ENCODE results near the gene WDR82. TPM values are rescaled to one million over a fixed set of nuclear protein-coding genes. Genes with fewer than 3 reads are reported as not detected.

WDR82 gene
- total RNA-seq, 4 donors from 2014 or later, result 24.6 to 128 (median 70.3) TPM

DNA sequence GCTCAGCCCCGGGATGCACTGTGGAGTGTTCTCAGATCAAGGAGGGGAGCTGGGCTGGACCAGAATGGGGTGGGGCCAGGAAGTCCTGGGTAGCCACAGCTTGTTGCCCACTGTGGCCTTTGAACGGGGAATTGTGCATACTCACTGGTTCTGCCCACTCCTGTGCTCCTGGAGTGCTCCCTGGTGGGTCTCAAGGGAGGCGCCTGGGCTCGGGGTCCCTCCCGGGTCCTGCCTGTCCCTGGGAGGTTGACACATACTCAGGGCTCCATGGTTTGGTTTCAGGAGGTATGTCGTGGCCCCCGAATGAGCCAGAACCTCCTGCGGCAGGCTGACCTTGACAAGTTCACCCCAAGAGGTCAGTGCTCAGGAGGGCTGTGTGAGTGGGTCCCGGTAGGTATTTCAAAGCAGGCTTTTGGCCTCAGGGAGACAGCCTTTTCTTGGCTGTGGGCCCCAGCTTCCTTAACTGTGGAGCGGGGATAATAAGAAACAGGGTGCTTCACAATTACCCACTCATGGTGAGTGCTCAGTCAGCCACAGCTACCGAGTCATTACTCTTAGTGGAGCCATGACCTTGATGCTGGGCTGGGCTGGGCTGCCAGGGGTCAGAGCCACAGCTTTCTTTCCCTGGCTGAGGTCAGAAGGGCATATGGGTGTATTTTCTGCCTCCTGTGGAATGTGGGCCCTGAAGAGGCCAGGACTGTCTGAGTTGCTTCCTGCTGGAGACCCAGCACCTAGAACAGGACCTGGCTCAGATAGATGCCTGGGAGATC lies 45.3 kb upstream of the WDR82 start:
- intact Hi-C loops (cut with DNase I; ENCODE audit: low total_unique reads), result no loop called here

DNA sequence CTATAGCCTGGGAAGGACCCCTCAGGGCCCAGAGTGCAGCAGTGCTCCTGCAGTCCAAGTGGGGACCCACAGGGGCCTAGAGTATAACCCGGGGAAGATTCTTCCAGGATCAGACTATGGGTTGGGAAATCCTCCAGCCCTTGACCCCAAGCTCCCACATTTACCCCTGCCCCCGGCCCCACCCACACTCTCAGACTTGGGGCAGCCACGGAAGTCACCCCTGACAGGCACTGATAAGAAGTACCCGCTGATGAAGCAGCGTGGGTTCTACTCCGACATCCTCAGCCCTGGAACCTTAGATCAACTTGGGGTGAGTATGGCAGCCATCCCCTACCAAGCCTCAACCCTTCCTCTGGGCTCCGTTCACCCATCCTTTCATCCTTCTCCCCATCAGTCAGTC lies 44.0 kb upstream of the WDR82 start:
- DNase-seq, result no peak
- TF ChIP-seq POLR2A (IDR thresholded peaks at IDR 0.05), result no peak
- TF ChIP-seq, protein P1, sequence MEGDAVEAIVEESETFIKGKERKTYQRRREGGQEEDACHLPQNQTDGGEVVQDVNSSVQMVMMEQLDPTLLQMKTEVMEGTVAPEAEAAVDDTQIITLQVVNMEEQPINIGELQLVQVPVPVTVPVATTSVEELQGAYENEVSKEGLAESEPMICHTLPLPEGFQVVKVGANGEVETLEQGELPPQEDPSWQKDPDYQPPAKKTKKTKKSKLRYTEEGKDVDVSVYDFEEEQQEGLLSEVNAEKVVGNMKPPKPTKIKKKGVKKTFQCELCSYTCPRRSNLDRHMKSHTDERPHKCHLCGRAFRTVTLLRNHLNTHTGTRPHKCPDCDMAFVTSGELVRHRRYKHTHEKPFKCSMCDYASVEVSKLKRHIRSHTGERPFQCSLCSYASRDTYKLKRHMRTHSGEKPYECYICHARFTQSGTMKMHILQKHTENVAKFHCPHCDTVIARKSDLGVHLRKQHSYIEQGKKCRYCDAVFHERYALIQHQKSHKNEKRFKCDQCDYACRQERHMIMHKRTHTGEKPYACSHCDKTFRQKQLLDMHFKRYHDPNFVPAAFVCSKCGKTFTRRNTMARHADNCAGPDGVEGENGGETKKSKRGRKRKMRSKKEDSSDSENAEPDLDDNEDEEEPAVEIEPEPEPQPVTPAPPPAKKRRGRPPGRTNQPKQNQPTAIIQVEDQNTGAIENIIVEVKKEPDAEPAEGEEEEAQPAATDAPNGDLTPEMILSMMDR (IDR thresholded peaks at IDR 0.05), result no peak
- H3K9me3 ChIP-seq, result no peaks in the 10 kb centered on the region
- no peak overlapping the region for H3K4me3 ChIP-seq
- no peak overlapping the region for H3K27ac ChIP-seq
- intact Hi-C loops (cut with DNase I; ENCODE audit: low total_unique reads), result no loop called here
- H3K4me1 ChIP-seq, result peaks cover 0 to 4% of the 10 kb centered on the region in 2 donors
- no peaks in the 10 kb centered on the region for H3K36me3 ChIP-seq
- no peaks in the 10 kb centered on the region for H3K27me3 ChIP-seq

More for the DNA sequence above, 45.3 kb upstream of the WDR82 start:
- Histone ChIP-seq H3K4me1 (no peaks in the 10 kb centered on the region), H3K27ac (no peak overlapping the region), H3K9me3 (no peaks in the 10 kb centered on the region), H3K4me3 (no peak overlapping the region), H3K27me3 (no peaks in the 10 kb centered on the region), H3K36me3 (no peaks in the 10 kb centered on the region)
- no peak for DNase-seq
- TF ChIP-seq POLR2A (IDR thresholded peaks at IDR 0.05), result no peak
- TF ChIP-seq, protein P1 (IDR thresholded peaks at IDR 0.05), result no peak

DNA sequence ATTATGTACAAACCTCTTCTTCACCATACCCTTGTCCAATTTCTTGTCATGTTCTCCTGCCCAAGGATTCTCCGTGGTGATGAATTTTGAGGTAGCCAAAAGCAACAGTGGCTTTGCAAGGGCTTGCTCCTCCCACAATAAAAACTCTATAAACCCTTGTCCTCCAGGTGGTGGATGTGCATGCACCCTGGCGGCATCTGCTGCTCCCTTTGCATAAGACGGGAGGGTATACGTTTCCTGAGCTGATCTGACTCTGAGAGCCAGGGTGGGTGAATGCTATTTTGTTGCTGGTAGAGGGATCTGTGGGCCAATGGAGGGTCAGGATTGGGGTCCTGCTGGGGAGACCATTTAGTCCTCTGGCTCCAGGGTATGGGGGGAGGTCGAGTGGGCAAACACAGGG lies 43.0 kb upstream of the WDR82 start:
- no peak for DNase-seq
- intact Hi-C loops (cut with DNase I; ENCODE audit: low total_unique reads), result no loop called here
- Histone ChIP-seq H3K9me3 (no peaks in the 10 kb centered on the region), H3K36me3 (no peaks in the 10 kb centered on the region), H3K27me3 (no peaks in the 10 kb centered on the region), H3K27ac (no peak overlapping the region), H3K4me1 (peaks cover 0 to 4% of the 10 kb centered on the region in 2 donors), H3K4me3 (no peak overlapping the region)
- TF ChIP-seq, protein P1 (IDR thresholded peaks at IDR 0.05), result no peak
- TF ChIP-seq POLR2A (IDR thresholded peaks at IDR 0.05), result no peak

DNA sequence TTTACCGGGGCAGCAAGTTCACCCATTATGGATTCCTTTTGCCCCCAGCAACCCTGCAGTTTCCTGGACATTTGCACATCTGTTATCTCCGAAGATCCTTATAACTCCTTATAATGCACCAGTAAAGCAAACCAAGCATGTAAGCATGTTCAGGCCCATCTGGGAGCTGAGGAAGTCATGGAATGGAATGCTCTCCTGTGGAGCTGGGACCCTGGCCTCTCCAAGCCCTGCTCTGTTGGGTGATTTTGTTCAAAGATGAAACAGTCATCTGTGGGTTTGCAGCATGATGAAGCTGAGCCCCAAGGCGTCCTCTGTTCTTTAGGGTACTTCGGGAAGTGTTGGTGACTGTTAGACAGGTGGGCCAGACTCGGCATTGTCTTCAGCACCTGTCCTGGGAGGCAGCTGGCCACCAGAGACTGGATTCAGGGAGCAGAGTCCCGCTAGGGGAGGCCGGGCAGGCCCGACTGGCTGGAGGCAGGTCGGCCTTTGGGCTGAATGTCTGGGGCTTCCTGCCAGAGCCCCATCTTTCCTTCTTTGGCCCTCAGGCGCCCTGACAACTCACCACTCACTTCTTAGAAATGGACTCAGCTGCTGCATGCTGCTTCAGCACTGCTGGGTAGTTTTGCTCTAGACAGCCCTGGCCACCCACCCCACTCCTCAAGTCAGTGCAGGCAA lies 41.6 kb upstream of the WDR82 start:
- no peak overlapping the region for H3K4me3 ChIP-seq
- H3K27ac ChIP-seq, result no peak overlapping the region

More for the DNA sequence above, 41.6 kb upstream of the WDR82 start:
- no peaks in the 10 kb centered on the region for H3K9me3 ChIP-seq
- no peaks in the 10 kb centered on the region for H3K27me3 ChIP-seq
- intact Hi-C loops (cut with DNase I; ENCODE audit: low total_unique reads), result no loop called here
- TF ChIP-seq, protein P1 (IDR thresholded peaks at IDR 0.05), result no peak
- no peak for TF ChIP-seq POLR2A (IDR thresholded peaks at IDR 0.05)
- peaks cover 0 to 4% of the 10 kb centered on the region in 2 donors for H3K4me1 ChIP-seq
- no peaks in the 10 kb centered on the region for H3K36me3 ChIP-seq
- no peak for DNase-seq

Measured in uterus (tissue), 4 donors.